Measurements from ENCODE around the gene ATF6. TPM values are rescaled to one million over a fixed set of nuclear protein-coding genes. Genes with fewer than 3 reads are reported as not detected.
A peak's percentile ranks its signal among the peaks of the same experiment; 100 is the strongest.

Gene ATF6
- total RNA-seq, 1 donor: 28.6 TPM

GRCh38 chr1:161747801-161748200, 18.3 kb upstream of the ATF6 start:
- Histone ChIP-seq H3K79me2 (ENCODE audit: insufficient read depth, low read length) (peaks cover 20% of the 10 kb centered on the region), H3K9me3 (ENCODE audit: low read depth, low read length) (no peaks in the 10 kb centered on the region), H3K4me3 (ENCODE audit: insufficient read depth, low read length) (no peak overlapping the region), H2AFZ (ENCODE audit: low read length) (no peak overlapping the region), H3K27me3 (ENCODE audit: insufficient read depth, low read length) (no peaks in the 10 kb centered on the region), H3K27ac (ENCODE audit: low read depth, low read length) (no peak overlapping the region), H3K4me1 (ENCODE audit: insufficient read depth, low read length) (peaks cover 16% of the 10 kb centered on the region), H4K20me1 (ENCODE audit: insufficient read depth, low read length) (peaks cover 12% of the 10 kb centered on the region), H3K4me2 (ENCODE audit: insufficient read depth, low read length) (no peak overlapping the region), H3K36me3 (ENCODE audit: insufficient read depth, low read length) (peaks cover 11% of the 10 kb centered on the region)
- DNase-seq (ENCODE audit: insufficient read length, low spot score, missing footprints): no peak
- TF ChIP-seq CTCF (IDR thresholded peaks at IDR 0.05; ENCODE audit: extremely low read depth, low read depth, low read length): no peak

GRCh38 chr1:161749509-161750407, 16.4 kb upstream of the ATF6 start, which contains the start of gene DUSP12:
Gene DUSP12, plus strand, starts transcription at chr1:161749786. Its CDS starts 16 bp downstream, at chr1:161749802.
- Histone ChIP-seq H3K27me3 (ENCODE audit: insufficient read depth, low read length) (no peaks in the 10 kb centered on the region), H4K20me1 (ENCODE audit: insufficient read depth, low read length) (peaks cover 12% of the 10 kb centered on the region), H3K27ac (ENCODE audit: low read depth, low read length) (peak within 1 kb of the TSS; percentile 89), H3K4me2 (ENCODE audit: insufficient read depth, low read length) (peak within 1 kb of the TSS; percentile 97), H3K79me2 (ENCODE audit: insufficient read depth, low read length) (peaks cover 29% of the 10 kb centered on the region), H3K4me1 (ENCODE audit: insufficient read depth, low read length) (peaks cover 10% of the 10 kb centered on the region), H3K9me3 (ENCODE audit: low read depth, low read length) (no peaks in the 10 kb centered on the region), H3K4me3 (ENCODE audit: insufficient read depth, low read length) (peak within 1 kb of the TSS; percentile 95), H2AFZ (ENCODE audit: low read length) (peak within 1 kb of the TSS; percentile 97), H3K36me3 (ENCODE audit: insufficient read depth, low read length) (peaks cover 30% of the 10 kb centered on the region)
- peak; percentile 91 for DNase-seq (ENCODE audit: insufficient read length, low spot score, missing footprints)
- peak; percentile 32 for TF ChIP-seq CTCF (IDR thresholded peaks at IDR 0.05; ENCODE audit: extremely low read depth, low read depth, low read length)

- no peaks in the 10 kb centered on the region for H3K27me3 ChIP-seq (ENCODE audit: insufficient read depth, low read length)
- no peak overlapping the region for H3K27ac ChIP-seq (ENCODE audit: low read depth, low read length)
- no peak for DNase-seq (ENCODE audit: insufficient read length, low spot score, missing footprints)
- no peaks in the 10 kb centered on the region for H4K20me1 ChIP-seq (ENCODE audit: insufficient read depth, low read length)
- H2AFZ ChIP-seq (ENCODE audit: low read length): no peak overlapping the region
- H3K4me2 ChIP-seq (ENCODE audit: insufficient read depth, low read length): no peak overlapping the region
- no peak overlapping the region for H3K4me3 ChIP-seq (ENCODE audit: insufficient read depth, low read length)
- no peaks in the 10 kb centered on the region for H3K9me3 ChIP-seq (ENCODE audit: low read depth, low read length)
- H3K4me1 ChIP-seq (ENCODE audit: insufficient read depth, low read length): peaks cover 8% of the 10 kb centered on the region
- TF ChIP-seq CTCF (IDR thresholded peaks at IDR 0.05; ENCODE audit: extremely low read depth, low read depth, low read length): peak; percentile 63
- peaks cover 25% of the 10 kb centered on the region for H3K79me2 ChIP-seq (ENCODE audit: insufficient read depth, low read length)
- peaks cover 2% of the 10 kb centered on the region for H3K36me3 ChIP-seq (ENCODE audit: insufficient read depth, low read length)
These were observed 2.5 kb upstream of the ATF6 start for GRCh38 chr1:161763522-161764098.

GRCh38 chr1:161768461-161768860, 2.3 kb downstream of the ATF6 start:
- Histone ChIP-seq H3K4me2 (ENCODE audit: insufficient read depth, low read length) (no peak overlapping the region), H3K36me3 (ENCODE audit: insufficient read depth, low read length) (no peaks in the 10 kb centered on the region), H3K9me3 (ENCODE audit: low read depth, low read length) (no peaks in the 10 kb centered on the region), H3K27ac (ENCODE audit: low read depth, low read length) (no peak overlapping the region), H4K20me1 (ENCODE audit: insufficient read depth, low read length) (peaks cover 6% of the 10 kb centered on the region), H3K79me2 (ENCODE audit: insufficient read depth, low read length) (peaks cover 67% of the 10 kb centered on the region), H3K4me1 (ENCODE audit: insufficient read depth, low read length) (peaks cover 8% of the 10 kb centered on the region), H3K4me3 (ENCODE audit: insufficient read depth, low read length) (no peak overlapping the region), H2AFZ (ENCODE audit: low read length) (no peak overlapping the region), H3K27me3 (ENCODE audit: insufficient read depth, low read length) (no peaks in the 10 kb centered on the region)
- no peak for TF ChIP-seq CTCF (IDR thresholded peaks at IDR 0.05; ENCODE audit: extremely low read depth, low read depth, low read length)
- DNase-seq (ENCODE audit: insufficient read length, low spot score, missing footprints): no peak
